GM18519 (cell line): ENCODE measurements around the gene SLC1A7.

Experiments used
- ATAC-seq: cut with Tn5 transposase; IDR thresholded peaks from one replicate; pipeline ENCODE4 v1.9.1; 2021; ENCODE audit warnings: mild to moderate bottlenecking, moderate library complexity; ENCODE audit not compliant: unreplicated experiment, low FRiP score

The SLC1A7 gene

DNA sequence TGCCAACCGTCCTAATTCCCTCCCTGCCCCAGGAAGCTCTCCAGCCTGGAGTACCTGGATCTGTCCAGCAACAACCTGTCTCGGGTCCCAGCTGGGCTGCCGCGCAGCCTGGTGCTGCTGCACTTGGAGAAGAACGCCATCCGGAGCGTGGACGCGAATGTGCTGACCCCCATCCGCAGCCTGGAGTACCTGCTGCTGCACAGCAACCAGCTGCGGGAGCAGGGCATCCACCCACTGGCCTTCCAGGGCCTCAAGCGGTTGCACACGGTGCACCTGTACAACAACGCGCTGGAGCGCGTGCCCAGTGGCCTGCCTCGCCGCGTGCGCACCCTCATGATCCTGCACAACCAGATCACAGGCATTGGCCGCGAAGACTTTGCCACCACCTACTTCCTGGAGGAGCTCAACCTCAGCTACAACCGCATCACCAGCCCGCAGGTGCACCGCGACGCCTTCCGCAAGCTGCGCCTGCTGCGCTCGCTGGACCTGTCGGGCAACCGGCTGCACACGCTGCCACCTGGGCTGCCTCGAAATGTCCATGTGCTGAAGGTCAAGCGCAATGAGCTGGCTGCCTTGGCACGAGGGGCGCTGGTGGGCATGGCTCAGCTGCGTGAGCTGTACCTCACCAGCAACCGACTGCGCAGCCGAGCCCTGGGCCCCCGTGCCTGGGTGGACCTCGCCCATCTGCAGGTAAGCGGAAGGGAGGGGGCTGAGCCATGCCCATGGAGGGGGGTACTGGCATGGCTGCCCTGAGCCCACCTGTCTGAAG is 63.9 kb downstream of the SLC1A7 start:
- ATAC-seq = no peak

DNA sequence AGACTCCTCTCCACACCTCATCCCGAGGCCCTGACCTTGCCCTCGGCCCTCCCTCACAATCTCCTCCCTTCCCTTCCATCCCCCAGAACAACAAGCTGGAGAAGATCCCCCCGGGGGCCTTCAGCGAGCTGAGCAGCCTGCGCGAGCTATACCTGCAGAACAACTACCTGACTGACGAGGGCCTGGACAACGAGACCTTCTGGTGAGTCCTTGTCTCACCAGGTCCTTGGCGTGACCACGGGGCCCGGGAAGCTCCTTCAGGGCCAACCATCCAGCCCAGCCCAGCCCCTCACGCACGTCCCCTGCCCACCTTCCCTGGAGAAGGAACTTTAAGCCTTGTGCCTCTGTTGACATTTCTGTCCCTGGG is 64.9 kb downstream of the SLC1A7 start:
- ATAC-seq = no peak

DNA sequence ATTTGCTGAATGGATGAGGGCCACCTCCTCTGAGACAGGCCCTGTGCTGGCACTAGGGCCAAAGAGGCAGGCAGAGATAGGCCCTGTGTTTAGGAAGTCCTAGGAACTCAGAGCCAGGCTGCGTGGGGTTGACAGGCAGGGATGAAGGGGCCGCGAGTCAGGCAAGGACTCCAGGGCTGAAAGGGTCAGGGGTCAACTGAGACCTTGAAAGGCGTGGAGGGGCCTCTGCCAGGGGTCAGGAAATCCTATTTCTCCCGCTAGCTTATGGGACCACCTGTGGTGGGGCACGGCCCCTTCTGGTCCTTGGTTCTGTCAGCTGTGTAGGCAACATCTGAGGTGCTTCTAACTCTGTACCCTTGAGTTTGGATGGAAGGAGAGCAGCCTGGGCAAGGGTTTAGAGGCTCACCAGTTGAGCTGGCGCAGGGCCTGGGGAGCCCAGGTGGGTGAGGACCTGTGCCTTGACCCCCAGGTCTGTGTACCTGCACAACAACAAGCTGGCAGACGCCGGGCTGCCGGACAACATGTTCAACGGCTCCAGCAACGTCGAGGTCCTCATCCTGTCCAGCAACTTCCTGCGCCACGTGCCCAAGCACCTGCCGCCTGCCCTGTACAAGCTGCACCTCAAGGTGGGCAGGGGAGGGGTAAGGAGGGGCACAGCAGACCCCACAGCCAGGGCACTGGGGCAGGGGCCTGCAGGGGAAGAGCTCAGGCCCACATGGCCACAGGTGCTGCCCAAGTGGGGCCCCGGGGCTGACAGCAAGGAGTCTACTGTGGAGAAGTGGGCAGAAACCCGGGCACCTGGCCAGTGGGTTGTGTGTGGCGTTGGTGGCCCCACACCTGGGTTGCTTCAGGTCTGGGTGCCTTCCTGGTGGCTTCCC is 65.5 kb downstream of the SLC1A7 start:
- ATAC-seq = no peak

DNA sequence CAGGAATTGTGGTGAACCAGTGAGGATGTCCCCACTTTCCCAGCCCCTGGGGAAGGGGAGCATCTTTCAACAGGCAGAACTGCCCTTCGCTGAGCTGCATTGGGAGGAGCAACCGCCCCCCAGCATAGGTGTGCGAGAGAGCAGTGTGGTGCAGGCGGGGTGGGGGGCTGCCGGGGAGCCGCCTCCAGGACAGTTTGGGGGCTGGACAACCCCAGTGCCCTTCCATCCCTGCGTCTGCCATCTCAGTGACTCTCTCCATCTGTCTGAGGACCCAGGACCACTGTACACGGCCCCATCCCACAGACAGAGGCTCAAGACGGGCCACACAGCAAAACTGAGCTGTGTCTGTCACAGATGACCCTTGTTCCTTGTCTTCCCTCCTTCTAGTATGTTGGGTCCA is 66.3 kb downstream of the SLC1A7 start:
- ATAC-seq = no peak

DNA sequence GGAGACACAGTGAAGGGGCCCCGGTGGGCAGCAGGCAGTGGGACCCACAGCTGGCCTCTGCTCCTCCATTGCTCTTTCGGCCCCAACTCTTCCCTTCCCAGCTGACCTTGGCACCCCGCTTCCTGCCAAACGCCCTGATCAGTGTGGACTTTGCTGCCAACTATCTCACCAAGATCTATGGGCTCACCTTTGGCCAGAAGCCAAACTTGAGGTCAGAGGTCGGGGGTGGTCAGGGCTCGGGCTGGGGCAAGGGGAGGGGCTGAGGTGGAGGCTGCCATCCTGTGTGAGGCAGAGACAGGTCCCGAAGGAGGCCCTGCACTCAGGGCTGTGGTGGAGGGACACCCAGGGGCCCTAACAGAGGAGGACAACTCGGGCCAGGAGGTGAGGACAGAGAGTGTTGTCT is 66.7 kb downstream of the SLC1A7 start:
- no peak for ATAC-seq

DNA sequence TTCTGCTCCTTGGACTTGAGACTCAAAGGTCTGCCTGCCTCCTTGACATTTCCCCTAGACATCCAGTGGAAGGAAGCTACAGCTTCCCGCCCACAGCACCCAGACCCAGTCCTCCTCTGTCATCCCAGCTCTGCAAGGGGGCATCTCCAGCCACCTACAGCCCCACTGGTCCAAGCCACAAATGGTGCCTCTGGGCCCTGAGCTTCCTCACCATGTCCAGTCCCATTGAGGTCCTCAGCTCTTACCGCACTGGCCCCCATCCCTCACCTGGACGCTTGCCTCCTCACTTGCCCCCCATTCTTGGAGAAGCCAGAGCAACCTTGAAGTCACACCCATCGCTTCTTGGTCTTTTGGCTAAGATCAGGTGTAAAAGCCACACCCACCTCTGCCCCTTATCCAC is 67.2 kb downstream of the SLC1A7 start:
- no peak for ATAC-seq

DNA sequence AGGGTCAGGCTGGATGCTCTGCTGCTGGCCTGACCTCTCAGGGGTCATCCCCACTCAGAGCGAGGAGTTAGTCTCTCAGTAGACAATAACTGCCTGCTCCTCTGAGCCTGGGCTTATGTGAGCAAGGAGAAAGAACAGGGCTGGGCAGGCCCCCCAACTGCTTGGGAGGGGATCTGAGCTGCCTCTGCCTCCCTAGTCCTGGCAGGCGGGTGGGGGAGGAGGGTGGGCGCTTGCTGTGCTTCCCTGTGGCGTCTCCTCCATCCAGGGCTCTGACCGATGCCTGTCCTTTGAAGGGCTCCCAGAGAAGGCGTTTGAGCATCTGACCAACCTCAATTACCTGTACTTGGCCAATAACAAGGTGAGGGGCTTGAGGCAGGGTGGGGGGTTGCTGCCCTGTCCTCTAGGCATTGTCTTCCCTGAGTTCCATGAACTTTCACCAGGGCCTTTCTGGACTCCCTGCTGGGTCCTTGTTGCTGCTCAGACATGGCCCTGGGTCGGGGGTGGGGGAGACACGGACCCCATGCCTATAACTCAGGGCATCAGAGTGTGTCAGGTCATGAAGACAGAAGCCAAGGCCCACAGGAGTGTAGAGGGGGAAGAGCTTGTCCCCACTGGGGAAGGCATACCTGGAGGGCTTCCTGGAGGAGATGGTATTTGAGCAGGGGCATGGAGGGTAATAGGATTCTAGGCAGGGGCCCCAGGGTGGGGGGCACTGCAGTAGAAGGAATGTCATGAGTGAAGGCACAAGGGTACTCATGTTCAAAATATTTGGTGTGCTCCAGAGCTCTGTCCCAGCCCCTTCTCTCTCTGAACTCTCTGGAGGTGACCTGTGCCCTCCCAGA is 67.9 kb downstream of the SLC1A7 start:
- no peak for ATAC-seq

DNA sequence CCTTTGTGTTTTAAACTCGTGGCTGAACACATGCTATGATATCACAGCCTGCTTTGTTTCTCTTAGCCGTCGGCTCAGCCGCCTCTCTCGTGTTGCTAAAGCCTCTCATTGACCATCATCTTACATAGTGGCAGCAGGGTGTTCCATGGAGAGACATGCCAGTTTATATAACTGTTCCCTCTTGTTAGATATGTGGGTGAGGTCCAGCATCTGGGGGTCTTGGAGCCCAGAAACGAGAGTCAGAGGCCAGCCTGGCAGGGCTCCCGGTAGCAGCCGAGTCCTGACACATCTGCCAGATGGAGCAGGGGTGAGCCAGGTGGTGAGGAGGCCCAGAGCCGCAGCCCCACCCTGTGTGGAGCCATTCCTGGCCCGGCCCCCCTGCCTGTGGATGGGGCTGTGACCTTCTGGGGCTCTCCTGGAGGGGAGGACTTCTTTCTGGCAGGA is 68.5 kb downstream of the SLC1A7 start:
- no peak for ATAC-seq

DNA sequence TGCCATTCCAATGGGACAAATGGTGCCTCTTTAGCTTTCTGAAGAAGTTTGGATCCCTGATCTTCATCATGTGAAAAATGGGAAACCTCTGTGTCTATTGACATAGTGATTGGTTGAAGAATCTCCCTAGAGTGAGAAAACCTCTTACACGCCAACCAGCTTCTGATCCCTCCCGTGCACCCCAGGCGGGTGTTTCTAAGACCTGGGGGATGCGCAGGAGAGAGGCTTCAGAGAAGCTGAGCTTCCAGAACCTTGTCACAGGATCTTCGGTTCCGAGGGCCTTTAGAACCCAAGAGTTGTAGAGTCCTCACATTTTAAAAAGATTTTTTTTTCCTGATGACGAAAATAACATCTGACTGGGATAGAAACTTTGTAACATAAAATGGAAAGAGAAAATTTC is 69.2 kb downstream of the SLC1A7 start:
- no peak for ATAC-seq

DNA sequence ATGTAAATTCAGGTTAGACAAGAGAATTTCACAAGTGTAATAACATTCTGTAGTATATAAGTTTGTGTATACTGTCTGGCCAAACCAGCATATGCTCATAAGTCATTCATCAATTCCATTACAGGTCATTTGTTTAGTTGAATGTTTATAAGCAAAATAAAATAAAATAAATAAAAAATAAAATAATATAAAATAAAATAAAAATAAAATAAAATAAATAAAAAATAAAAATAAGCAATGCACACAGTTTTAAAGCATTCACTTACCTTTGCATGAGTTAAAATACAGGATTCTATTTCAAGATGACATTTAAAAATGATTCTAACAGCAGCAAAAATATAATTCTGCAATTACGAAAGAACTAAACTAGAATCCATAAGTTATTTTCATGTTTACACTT is 70.5 kb downstream of the SLC1A7 start:
- ATAC-seq = no peak

DNA sequence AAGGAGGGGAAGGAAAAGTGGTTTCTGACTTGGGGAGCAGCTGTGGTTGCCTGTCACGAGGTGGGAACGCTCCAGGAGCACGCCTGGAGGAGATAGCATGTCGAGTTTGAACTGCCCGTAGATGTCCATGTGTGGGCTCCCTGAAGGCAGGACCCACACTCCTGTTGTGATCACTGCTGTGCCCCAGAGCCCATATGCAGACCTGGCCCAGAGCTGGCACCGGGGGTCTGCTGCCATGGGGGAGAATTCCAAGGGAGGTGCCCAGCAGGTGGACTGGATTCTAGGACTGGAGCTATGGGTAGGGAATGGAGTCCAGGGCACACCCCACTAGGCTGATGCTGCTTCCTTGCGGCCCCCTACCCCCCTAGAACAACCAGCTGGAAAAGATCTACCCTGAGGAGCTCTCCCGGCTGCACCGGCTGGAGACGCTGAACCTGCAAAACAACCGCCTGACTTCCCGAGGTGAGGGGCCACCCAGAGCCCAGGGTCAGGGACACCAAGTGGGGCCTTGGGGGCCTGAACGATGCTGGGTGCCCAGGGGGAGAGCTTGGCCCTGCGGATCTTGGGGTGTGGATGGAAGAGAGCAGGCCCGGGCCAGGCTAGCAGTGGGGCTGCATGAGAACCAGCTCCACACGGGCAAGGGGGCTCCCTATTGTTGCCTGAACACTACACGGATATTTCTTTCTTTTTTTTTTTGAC is 71.1 kb downstream of the SLC1A7 start:
- ATAC-seq = no peak

DNA sequence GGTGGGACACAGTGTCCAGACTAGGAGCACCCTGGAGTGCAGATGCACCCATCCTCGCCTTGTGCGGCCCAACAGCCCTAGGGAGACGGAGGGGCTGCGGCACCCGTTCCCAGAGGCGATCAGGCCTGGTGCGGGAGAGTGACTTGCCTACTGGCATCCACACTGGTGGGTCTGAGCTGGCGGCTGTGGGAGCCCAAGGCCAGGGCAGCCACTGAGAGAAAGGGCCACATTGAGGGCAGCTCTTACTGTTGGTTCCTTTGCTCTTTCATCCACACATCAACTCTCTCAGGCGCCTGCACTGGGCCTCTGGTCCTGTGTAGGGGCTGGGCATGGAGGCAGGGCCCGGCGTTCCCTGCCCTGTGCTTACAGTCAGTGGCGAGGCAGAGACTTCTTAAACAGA is 71.8 kb downstream of the SLC1A7 start:
- ATAC-seq = no peak

DNA sequence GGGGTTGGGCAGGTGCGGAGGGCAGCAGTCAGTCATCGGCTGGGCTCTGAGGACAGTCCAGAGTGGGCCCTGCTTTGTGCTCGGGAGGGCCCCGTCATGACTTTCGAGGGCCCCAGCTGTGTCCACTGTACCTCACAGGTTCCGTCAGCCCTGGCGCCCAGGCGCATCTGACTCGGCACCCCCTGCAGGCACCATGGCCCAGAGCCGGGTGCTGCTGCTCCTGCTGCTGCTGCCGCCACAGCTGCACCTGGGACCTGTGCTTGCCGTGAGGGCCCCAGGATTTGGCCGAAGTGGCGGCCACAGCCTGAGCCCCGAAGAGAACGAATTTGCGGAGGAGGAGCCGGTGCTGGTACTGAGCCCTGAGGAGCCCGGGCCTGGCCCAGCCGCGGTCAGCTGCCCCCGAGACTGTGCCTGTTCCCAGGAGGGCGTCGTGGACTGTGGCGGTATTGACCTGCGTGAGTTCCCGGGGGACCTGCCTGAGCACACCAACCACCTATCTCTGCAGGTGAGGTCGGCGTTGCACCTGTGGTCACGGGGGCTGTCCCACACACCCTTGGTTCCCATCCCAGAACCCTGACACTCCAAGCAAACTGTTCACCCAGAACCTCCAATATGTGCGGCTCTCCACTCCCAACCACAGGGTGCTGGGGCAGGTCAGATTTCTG is 72.6 kb downstream of the SLC1A7 start:
- ATAC-seq = no peak

DNA sequence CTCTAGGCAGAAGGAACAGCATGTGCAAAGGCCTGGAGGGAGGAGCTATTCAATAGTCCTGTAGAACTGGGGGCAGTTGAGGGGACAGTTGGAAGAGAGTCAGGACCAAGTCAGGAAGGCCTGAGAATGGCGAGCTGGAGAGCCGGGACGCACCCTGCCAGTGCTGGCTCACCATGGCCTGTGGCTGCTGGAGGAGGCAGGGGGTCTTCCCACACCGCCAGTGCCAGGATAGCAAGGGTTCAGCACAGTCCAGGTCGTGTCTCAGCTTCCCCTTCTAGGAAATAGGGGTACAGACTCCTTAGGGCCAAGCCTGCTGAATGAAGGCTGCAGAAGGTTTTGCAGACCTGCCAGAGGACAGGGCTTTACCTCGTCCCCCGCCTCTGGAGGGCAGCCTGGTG is 73.2 kb downstream of the SLC1A7 start:
- no peak for ATAC-seq

DNA sequence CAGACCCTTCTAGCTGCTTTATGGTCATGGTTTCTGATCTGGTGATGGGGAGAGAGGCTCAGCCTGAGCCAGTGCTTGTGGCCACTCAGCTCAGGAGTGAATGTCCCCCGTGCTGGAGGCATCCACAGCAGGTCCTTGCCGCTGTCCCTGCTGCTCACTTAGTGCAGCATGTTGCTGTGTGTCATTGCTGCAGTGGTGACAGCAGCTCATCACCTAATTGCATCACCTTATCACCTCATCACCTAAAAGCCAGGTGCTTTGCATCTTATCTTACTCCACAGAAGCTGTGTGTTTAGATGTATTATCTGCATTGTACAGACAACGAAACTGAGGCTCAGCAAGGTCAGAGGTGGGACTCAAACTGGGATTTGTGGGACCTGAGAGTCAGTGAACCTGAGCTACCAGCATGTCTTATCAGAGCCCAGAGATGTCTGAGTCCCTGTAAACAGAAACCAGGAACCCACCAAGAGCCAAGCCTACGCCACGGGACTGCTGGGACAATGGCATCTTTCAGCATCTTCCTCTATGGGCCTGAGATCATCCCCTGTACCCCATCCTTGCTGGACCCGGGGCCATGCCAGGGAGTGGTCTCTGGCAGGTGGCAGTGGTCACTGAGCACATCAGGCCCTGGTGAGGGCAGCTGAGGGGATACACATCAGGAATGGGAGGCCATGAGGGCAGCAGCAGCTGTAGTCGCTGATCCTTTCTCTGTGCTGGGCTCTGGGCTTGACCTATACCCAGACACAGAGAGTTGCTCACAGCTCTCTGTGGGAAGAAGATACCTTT is 73.9 kb downstream of the SLC1A7 start:
- no peak for ATAC-seq

DNA sequence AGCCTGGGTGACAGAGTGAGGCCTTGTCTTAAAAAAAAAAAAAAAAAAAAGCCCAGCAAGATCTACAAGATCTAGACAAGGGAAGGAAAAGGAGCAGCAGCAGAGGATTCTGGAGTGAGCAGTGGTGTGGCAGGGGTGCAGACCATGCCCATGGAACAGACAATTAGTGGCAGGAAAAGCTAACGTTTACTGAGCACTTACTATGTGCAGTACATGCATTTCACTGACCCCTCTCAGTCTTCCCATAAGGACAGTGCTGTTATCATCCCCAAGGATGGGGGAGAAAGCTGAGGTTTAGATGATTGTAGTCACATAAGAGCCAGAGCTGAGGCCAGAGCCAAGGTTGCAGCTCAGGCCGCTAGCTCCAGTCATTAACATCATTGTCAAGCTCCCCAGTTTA is 74.6 kb downstream of the SLC1A7 start:
- no peak for ATAC-seq

DNA sequence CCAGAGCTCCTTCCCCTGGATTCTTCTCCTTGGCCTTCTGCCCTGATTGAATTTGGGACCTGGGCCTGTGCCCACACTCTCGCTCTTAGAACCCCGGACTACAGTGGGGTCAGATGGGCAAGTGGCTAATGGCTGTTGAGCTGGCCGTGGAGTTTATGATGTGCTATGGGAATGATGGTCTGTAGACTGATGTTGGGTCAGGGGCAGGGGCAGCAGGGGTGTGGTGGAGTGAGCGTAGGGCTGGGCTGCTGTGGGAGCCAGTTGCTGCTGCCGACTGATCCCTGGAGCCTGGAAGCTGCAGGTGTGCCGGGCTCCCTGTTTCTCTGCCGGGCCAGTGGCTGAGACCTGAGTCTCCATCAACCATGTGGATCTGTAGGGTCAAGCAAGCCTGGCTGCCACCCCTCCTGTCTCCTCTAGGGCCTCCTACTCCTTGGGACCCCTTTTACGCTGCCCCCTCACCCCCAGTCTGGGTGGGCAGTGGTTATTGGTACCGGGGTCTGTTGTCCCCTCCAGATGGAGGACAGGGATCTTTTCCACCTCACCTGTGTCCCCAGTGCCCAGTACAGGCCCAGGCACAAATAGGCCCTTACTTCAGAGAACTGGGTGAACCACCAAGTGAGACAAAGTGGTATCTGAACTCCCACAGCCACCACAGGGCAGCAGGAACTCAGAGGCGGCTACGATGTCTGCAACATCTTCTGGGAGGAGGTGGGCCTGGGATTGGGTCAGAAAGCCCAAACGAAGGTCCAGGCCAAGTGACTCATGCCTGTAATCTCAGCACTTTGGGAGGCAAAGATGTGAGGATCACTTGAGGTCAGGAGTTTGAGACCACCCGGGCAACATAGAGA is 75.3 kb downstream of the SLC1A7 start:
- no peak for ATAC-seq

DNA sequence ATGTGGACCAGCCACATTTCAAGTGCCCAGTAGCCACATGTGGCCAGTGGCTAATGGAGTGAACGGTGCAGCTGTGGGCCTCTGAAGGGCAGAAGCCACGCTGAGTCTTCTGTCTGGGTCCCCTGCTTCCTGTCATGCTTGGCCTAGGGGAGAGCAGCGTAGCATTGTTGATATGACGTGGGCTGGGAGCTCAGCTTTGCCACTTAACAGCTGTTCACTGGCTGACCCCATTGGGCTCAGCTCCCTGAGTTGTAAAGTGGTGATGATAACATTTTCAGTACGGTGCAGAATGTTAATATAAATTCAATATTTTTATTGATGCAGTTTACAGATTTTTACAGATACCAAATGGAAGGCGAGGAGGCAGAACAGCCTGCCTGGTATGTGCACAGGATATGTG is 76.0 kb downstream of the SLC1A7 start:
- ATAC-seq = no peak
